ENCODE measurements around the gene PLD6.
"Not testable (repeated sequence)": the region's sequence is repeated elsewhere in the genome, so short reads cannot be mapped to it uniquely, and the experiment has no call there.

- TF ChIP-seq BACH2 (CRISPR knock-in tag; IDR thresholded peaks at IDR 0.05; ENCODE audit: borderline replicate concordance); ZNF8 (CRISPR knock-in tag; IDR thresholded peaks at IDR 0.05); TCF4 (CRISPR knock-in tag; IDR thresholded peaks at IDR 0.05; ENCODE audit: borderline replicate concordance); ESRRG (CRISPR knock-in tag; IDR thresholded peaks at IDR 0.05); TSHZ2 (CRISPR knock-in tag; IDR thresholded peaks at IDR 0.05); ZFP3 (CRISPR knock-in tag; IDR thresholded peaks at IDR 0.05); ISL1 (CRISPR knock-in tag; IDR thresholded peaks at IDR 0.05); ARNTL (CRISPR knock-in tag; IDR thresholded peaks at IDR 0.05; ENCODE audit: borderline replicate concordance, low read depth): not testable (repeated sequence)
- TF ChIP-seq, protein P1, sequence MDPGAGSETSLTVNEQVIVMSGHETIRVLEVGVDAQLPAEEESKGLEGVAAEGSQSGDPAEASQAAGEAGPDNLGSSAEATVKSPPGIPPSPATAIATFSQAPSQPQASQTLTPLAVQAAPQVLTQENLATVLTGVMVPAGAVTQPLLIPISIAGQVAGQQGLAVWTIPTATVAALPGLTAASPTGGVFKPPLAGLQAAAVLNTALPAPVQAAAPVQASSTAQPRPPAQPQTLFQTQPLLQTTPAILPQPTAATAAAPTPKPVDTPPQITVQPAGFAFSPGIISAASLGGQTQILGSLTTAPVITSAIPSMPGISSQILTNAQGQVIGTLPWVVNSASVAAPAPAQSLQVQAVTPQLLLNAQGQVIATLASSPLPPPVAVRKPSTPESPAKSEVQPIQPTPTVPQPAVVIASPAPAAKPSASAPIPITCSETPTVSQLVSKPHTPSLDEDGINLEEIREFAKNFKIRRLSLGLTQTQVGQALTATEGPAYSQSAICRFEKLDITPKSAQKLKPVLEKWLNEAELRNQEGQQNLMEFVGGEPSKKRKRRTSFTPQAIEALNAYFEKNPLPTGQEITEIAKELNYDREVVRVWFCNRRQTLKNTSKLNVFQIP (CRISPR knock-in tag; IDR thresholded peaks at IDR 0.05; ENCODE audit: borderline replicate concordance, low read depth): not testable (repeated sequence)
- TF ChIP-seq, protein P2, sequence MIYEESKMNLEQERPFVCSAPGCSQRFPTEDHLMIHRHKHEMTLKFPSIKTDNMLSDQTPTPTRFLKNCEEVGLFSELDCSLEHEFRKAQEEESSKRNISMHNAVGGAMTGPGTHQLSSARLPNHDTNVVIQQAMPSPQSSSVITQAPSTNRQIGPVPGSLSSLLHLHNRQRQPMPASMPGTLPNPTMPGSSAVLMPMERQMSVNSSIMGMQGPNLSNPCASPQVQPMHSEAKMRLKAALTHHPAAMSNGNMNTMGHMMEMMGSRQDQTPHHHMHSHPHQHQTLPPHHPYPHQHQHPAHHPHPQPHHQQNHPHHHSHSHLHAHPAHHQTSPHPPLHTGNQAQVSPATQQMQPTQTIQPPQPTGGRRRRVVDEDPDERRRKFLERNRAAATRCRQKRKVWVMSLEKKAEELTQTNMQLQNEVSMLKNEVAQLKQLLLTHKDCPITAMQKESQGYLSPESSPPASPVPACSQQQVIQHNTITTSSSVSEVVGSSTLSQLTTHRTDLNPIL (CRISPR knock-in tag; IDR thresholded peaks at IDR 0.05; ENCODE audit: low read depth): not testable (repeated sequence)
Observed at GRCh38 chr17:17184985-17185757, 21.0 kb downstream of the PLD6 start.

Measured in SK-N-SH treated with all-trans-retinoic acid at 6 μM for 48 hours (cell line).